K562 (cell line): Measurements from ENCODE around the gene RCC2. TPM values are rescaled to one million over a fixed set of nuclear protein-coding genes. Genes with fewer than 3 reads are reported as not detected.
A peak's percentile ranks its signal among the peaks of the same experiment; 100 is the strongest.

Experiments
- CUX1 ChIP-seq: fragments of 200-800 bp; sonication (Bioruptor generic); IDR thresholded peaks from 2 replicates; pipeline ENCODE4 v1.6.1; 2016; ENCODE audit warnings: missing genetic modification characterization, missing compliant biosample characterization
- FOSL1 ChIP-seq: fragments of 200-800 bp; sonication (Bioruptor generic); conservative IDR thresholded peaks from 2 replicates; pipeline ENCODE4 v1.6.1; 2016; ENCODE audit warnings: missing genetic modification characterization, missing compliant biosample characterization
- JUNB ChIP-seq: fragments of 450-650 bp; formaldehyde crosslinking; conservative IDR thresholded peaks from 2 replicates; pipeline ENCODE4 v1.4.0; 2020; ENCODE audit warnings: mild to moderate bottlenecking
- MTA1 ChIP-seq: fragments of 450-650 bp; IDR thresholded peaks from 2 replicates; pipeline ENCODE4 v1.6.1; 2017; ENCODE audit warnings: borderline replicate concordance
- NR2C2 ChIP-seq, 2 experiments: fragments of 200-800 bp in 1 of 2; sonication (Bioruptor generic) in 1 of 2; sonication (generic) in 1 of 2; formaldehyde crosslinking in 1 of 2; IDR thresholded peaks; 2 replicates each; pipeline versions ENCODE4 v1.6.1 to v1.8.0; 2016 to 2022; ENCODE audit warnings: mild to moderate bottlenecking in 1 of 2, missing compliant biosample characterization in 1 of 2, missing genetic modification characterization in 1 of 2, missing genetic modification reagents in 1 of 2
- PML ChIP-seq: IDR thresholded peaks from 2 replicates; pipeline ENCODE4 v1.6.1; 2012; ENCODE audit warnings: low read length, inconsistent platforms
- PTTG1 ChIP-seq: fragments of 450-650 bp; IDR thresholded peaks from 2 replicates; pipeline ENCODE4 v1.6.1; 2016; ENCODE audit warnings: low read depth, mild to moderate bottlenecking, missing genetic modification characterization, missing compliant biosample characterization
- RAD21 ChIP-seq, 2 experiments: fragments of 250-450 bp in 1 of 2; fragments of 450-650 bp in 1 of 2; sonication (Bioruptor Pico) in 1 of 2; formaldehyde crosslinking in 1 of 2; IDR thresholded peaks in 1 of 2; conservative IDR thresholded peaks in 1 of 2; 2 replicates each; pipeline versions ENCODE4 v1.4.0 to v1.8.0; 2020 to 2022; ENCODE audit warnings: mild to moderate bottlenecking in 2 of 2, moderate library complexity in 1 of 2
- RBBP5 ChIP-seq: fragments of 200-600 bp; sonication (generic); IDR thresholded peaks from 2 replicates; pipeline ENCODE4 v1.6.1; 2012; ENCODE audit warnings: borderline replicate concordance, mild to moderate bottlenecking, low read length, control low read depth, inconsistent platforms; ENCODE audit not compliant: insufficient read depth, poor library complexity, severe bottlenecking
- RBM17 ChIP-seq: fragments of 200-400 bp; formaldehyde crosslinking; IDR thresholded peaks from 2 replicates; pipeline ENCODE4 v1.6.1; 2017; ENCODE audit warnings: low read depth, mild to moderate bottlenecking, low read length, borderline replicate concordance
- SMAD4 ChIP-seq: fragments of 250-450 bp; sonication (Bioruptor Pico); conservative IDR thresholded peaks from 2 replicates; pipeline ENCODE4 v1.8.0; 2021; ENCODE audit warnings: inconsistent platforms, mild to moderate bottlenecking, moderate library complexity
- TEAD1 ChIP-seq, 2 experiments: fragments of 450-650 bp in 1 of 2; sonication (generic) in 1 of 2; formaldehyde crosslinking; IDR thresholded peaks; 2 replicates each; pipeline versions ENCODE4 v1.4.0 to v1.8.0; 2020 to 2022; ENCODE audit warnings: mild to moderate bottlenecking in 2 of 2, missing genetic modification reagents in 1 of 2
- TSC22D4 ChIP-seq: fragments of 450-650 bp; IDR thresholded peaks from 2 replicates; pipeline ENCODE4 v1.6.1; 2016; ENCODE audit warnings: missing genetic modification characterization, missing biosample characterization, control low read depth
- TSHZ1 ChIP-seq: fragments of 250-450 bp; sonication (Bioruptor Pico); IDR thresholded peaks from 2 replicates; pipeline ENCODE4 v1.4.0; 2020; ENCODE audit warnings: mild to moderate bottlenecking, moderate library complexity
- ZNF24 ChIP-seq: fragments of 450-650 bp; IDR thresholded peaks from 2 replicates; pipeline ENCODE4 v1.6.1; 2016
- ZNF589 ChIP-seq: fragments of 200-800 bp; sonication (Bioruptor generic); IDR thresholded peaks from 2 replicates; pipeline ENCODE4 v1.6.1; 2016; ENCODE audit warnings: low read depth, missing genetic modification characterization, missing compliant biosample characterization
- ZNF695 ChIP-seq: fragments of 450-650 bp; formaldehyde crosslinking; IDR thresholded peaks from 2 replicates; pipeline ENCODE4 v1.4.0; 2020; ENCODE audit warnings: mild to moderate bottlenecking, moderate library complexity
- ZSCAN32 ChIP-seq: fragments of 450-650 bp; formaldehyde crosslinking; IDR thresholded peaks from 2 replicates; pipeline ENCODE4 v1.4.0; 2020; ENCODE audit warnings: mild to moderate bottlenecking, moderate library complexity
- polyA plus RNA-seq, 8 experiments: library from polyadenylated mRNA; depleted of rRNA in 4 of 8; stranded (reverse) in 5 of 8; unstranded in 3 of 8; fragments of >200 nt; fragmentation: Nextera tagmentation in 2 of 8; fragmentation: Illumina TruSeq in 1 of 8; extraction: Ambion mirVana in 2 of 8; extraction: Trizol in 1 of 8; gene quantifications; 2 replicates each; pipeline versions ENCODE4 v1.2.1 to v1.2.3, GENCODE V29; 2011 to 2014; ENCODE audit warnings: inconsistent platforms in 1 of 8, missing spikeins in 1 of 8
- total RNA-seq, 7 experiments: library from RNA; depleted of rRNA in 6 of 7; stranded (reverse); fragments of >200 nt in 6 of 7; fragmentation: Illumina TruSeq in 2 of 7; extraction: Trizol in 2 of 7; gene quantifications; 2 replicates each; pipeline versions ENCODE4 v1.2.1 to v1.2.3, GENCODE V29; 2011 to 2021; ENCODE audit warnings: low replicate concordance in 1 of 7

The RCC2 gene
- total and polyA plus RNA-seq, 9 of the 15 experiments (the other 6 are each of a cell fraction or from before 2014, with no cell fraction given) = 31.8 to 292 (median 116) TPM

GRCh38 chr1:17441265-17441992 is 2.0 kb upstream of the RCC2 start (continued):
- no peak for TF ChIP-seq CUX1
- TF ChIP-seq ZNF589 (CRISPR knock-in tag) = peak; percentile 86
- peak in 1 of 2 experiments; percentile 37; a peak in 1 of 4 replicates for TF ChIP-seq RAD21 (CRISPR knock-in tag; conservative IDR thresholded peaks at IDR 0.05 in 1 of 2, IDR thresholded peaks at IDR 0.05 in 1 of 2)
- no peak for TF ChIP-seq RBBP5
- TF ChIP-seq TSHZ1 = no peak
- no peak for TF ChIP-seq ZNF695
- 0 out of 4 replicates have a peak, but pooled peaks of 1 of the 2 experiments have one; percentile 38 for TF ChIP-seq TEAD1 (CRISPR knock-in tag; IDR thresholded peaks at IDR 0.05)
- TF ChIP-seq MTA1 = peak; percentile 43; the same call in 1 of the 2 replicates
- TF ChIP-seq ZSCAN32 (CRISPR knock-in tag) = peak; percentile 96
- TF ChIP-seq NR2C2 (CRISPR knock-in tag; IDR thresholded peaks at IDR 0.05) = peak; percentile 5; the same call in 1 of the 2 replicates
- peak; percentile 81 for TF ChIP-seq NR2C2 (tag; IDR thresholded peaks at IDR 0.05)
- no peak for TF ChIP-seq TSC22D4
- peak; percentile 25; the same call in 1 of the 2 replicates for TF ChIP-seq PTTG1 (tag)
- TF ChIP-seq SMAD4 (CRISPR knock-in tag) = peak; percentile 89
- peak; percentile 48 for TF ChIP-seq FOSL1 (tag)
- TF ChIP-seq JUNB = 0 out of 2 replicates have a peak, but pooled peaks have one; percentile 23
- peak; percentile 52 for TF ChIP-seq ZNF24
- 0 out of 2 replicates have a peak, but pooled peaks have one; percentile 24 for TF ChIP-seq PML
- TF ChIP-seq RBM17 = no peak
